ENCODE results near the gene EFHC2. TPM values are rescaled to one million over a fixed set of nuclear protein-coding genes. Genes with fewer than 3 reads are reported as not detected.

Gene EFHC2
- total RNA-seq, 1 experiment from 2014 or later, result 0.28 TPM

DNA sequence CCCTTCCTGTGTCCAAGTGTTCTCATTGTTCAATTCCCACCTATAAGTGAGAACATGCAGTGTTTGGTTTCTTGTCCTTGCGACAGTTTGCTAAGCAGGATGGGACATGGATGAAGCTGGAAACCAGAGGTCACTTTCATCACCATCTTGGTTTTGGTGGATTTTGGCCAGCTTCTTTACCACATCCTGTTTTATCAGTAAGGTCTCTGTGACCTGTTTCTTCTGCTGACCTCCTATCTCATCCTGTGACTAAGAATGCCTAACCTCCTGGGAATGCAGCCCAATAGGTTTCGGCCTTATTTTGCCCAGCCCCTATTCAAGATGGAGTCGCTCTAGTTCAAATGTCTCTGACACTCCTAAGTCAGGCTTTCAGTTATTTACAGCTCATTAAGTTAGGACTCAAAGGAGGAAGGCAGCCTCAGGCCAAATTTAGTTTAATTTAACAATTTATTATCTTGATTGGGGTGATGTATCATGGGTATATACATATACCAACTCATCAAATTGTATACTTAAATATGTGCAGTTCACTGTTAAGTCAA, 200.3 kb downstream of the EFHC2 start:
- H3K27me3 ChIP-seq (ENCODE audit: control insufficient read depth, insufficient read depth, low read length), result no peaks in the 10 kb centered on the region
- no peak overlapping the region for H3K4me3 ChIP-seq (ENCODE audit: low read depth in 2 of 2, low read length in 2 of 2)
- no peaks in the 10 kb centered on the region for H3K9me3 ChIP-seq (ENCODE audit: control insufficient read depth, insufficient read depth, low read depth, low read length)
- intact Hi-C loops (cut with micrococcal nuclease; ENCODE audit: unreplicated experiment), result no loop called here
- CTCF ChIA-PET, result no interaction called here
- POLR2A ChIA-PET, result no interaction called here
- in situ Hi-C loops (cut with HindIII; ENCODE audit: low pct_unique_long_range_greater_than_20kb, low sequenced_read_pairs), result no loop called here
- H3K27ac ChIP-seq (ENCODE audit: low read length), result no peak overlapping the region
- no TSS peak for BruUV-seq (replicated peaks)
- H3K4me1 ChIP-seq (ENCODE audit: control insufficient read depth, insufficient read depth, low read length), result no peaks in the 10 kb centered on the region
- H3K36me3 ChIP-seq (ENCODE audit: control insufficient read depth, insufficient read depth, low read length), result no peaks in the 10 kb centered on the region
- TF ChIP-seq SIN3A (IDR thresholded peaks at IDR 0.05; ENCODE audit: borderline replicate concordance, insufficient read depth, low read depth, low read length) (no peak), TCF7L2 (IDR thresholded peaks at IDR 0.05; ENCODE audit: low read depth, low read length) (no peak), CTCF (IDR thresholded peaks at IDR 0.05) (no peak), POLR2AphosphoS5 (IDR thresholded peaks at IDR 0.05; ENCODE audit: low read depth, low read length) (no peak), REST (IDR thresholded peaks at IDR 0.05; ENCODE audit: insufficient read depth in 1 of 2, low read depth in 2 of 2, low read length in 1 of 2) (no peak)
- ATAC-seq (no peak), DNase-seq (ENCODE audit: low read depth, low spot score) (no peak)

GRCh38 chrX:44130189-44130588, 213.3 kb downstream of the EFHC2 start:
- BruUV-seq (replicated peaks), result no TSS peak
- no peaks in the 10 kb centered on the region for H3K9me3 ChIP-seq (ENCODE audit: control insufficient read depth, insufficient read depth, low read depth, low read length)
- H3K36me3 ChIP-seq (ENCODE audit: control insufficient read depth, insufficient read depth, low read length), result no peaks in the 10 kb centered on the region
- ATAC-seq (no peak), DNase-seq (ENCODE audit: low read depth, low spot score) (no peak)
- H3K27me3 ChIP-seq (ENCODE audit: control insufficient read depth, insufficient read depth, low read length), result no peaks in the 10 kb centered on the region; the same call in 1 of the 2 replicates
- no peak for TF ChIP-seq POLR2AphosphoS5 (IDR thresholded peaks at IDR 0.05; ENCODE audit: low read depth, low read length)
- TF ChIP-seq TCF7L2 (IDR thresholded peaks at IDR 0.05; ENCODE audit: low read depth, low read length), result no peak
- TF ChIP-seq CTCF (IDR thresholded peaks at IDR 0.05), result no peak
- no peak for TF ChIP-seq REST (IDR thresholded peaks at IDR 0.05; ENCODE audit: insufficient read depth in 1 of 2, low read depth in 2 of 2, low read length in 1 of 2)
- TF ChIP-seq SIN3A (IDR thresholded peaks at IDR 0.05; ENCODE audit: borderline replicate concordance, insufficient read depth, low read depth, low read length), result no peak
- in situ Hi-C loops (cut with HindIII; ENCODE audit: low pct_unique_long_range_greater_than_20kb, low sequenced_read_pairs) (no loop called here), intact Hi-C loops (cut with micrococcal nuclease; ENCODE audit: unreplicated experiment) (no loop called here)
- H3K27ac ChIP-seq (ENCODE audit: low read length), result no peak overlapping the region
- ChIA-PET POLR2A (no interaction called here), CTCF (interaction anchor here (0.6 kb wide), 1 partner anchor 105 kb away, joined by 3 read pairs; no protein-coding TSS in a partner anchor)
- no peak overlapping the region for H3K4me3 ChIP-seq (ENCODE audit: low read depth in 2 of 2, low read length in 2 of 2)
- H3K4me1 ChIP-seq (ENCODE audit: control insufficient read depth, insufficient read depth, low read length), result no peaks in the 10 kb centered on the region
